LNCaP clone FGC (cell line): ENCODE measurements around the gene CAPS.
"Not testable (repeated sequence)": the region's sequence is repeated elsewhere in the genome, so short reads cannot be mapped to it uniquely, and the experiment has no call there.

Experiments used
- DNase-seq: peaks from one replicate; pipeline ENCODE4 v3.0.0-alpha.2; 2011; ENCODE audit warnings: low read depth
- H3K4me3 ChIP-seq: 2 replicates; pipeline ENCODE4 v1.5.1; 2011; ENCODE audit warnings: mild to moderate bottlenecking, low read depth, low read length, control low read depth
- TF ChIP-seq, protein P1 (sequence below): IDR thresholded peaks from 2 replicates; pipeline ENCODE4 v1.5.1; 2012; ENCODE audit warnings: mild to moderate bottlenecking; ENCODE audit not compliant: control insufficient read depth, insufficient read depth; ENCODE audit errors: extremely low read depth

The CAPS gene

DNA sequence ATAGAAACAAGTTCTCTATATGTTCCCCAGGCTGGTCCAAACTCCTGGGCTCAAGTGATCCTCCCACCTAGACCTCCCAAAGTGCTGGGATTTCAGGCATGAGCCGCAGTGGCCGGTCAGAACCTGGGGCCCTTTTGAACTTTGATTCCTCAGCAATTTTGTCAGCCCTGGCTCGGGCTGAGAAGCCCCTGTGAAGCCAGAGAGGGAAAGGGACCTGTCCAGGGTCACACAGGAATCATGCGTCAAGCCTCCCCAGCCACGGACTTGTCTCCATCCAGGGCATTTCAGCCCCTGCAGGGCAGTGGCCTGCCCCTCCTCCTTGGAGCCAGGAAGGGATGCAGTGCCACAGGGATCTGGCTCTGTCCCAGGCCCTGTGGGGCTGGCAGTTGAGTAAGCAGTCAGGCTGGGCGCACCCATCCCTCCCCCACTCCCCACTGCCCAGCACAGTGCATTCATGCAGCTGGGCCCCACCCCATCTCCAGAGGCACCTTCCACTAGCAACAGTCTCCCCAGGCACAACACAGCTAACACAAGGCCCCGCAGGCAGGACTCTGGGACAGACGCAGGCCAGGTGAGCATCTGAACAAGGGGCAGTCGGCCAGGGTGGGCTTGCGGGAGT, at the start of gene CAPS:
Gene CAPS, plus strand, starts transcription at position 516 of the 619 bp plus-strand sequence. CDS start 153 bp downstream, outside the sequence.
- TF ChIP-seq, protein P1, sequence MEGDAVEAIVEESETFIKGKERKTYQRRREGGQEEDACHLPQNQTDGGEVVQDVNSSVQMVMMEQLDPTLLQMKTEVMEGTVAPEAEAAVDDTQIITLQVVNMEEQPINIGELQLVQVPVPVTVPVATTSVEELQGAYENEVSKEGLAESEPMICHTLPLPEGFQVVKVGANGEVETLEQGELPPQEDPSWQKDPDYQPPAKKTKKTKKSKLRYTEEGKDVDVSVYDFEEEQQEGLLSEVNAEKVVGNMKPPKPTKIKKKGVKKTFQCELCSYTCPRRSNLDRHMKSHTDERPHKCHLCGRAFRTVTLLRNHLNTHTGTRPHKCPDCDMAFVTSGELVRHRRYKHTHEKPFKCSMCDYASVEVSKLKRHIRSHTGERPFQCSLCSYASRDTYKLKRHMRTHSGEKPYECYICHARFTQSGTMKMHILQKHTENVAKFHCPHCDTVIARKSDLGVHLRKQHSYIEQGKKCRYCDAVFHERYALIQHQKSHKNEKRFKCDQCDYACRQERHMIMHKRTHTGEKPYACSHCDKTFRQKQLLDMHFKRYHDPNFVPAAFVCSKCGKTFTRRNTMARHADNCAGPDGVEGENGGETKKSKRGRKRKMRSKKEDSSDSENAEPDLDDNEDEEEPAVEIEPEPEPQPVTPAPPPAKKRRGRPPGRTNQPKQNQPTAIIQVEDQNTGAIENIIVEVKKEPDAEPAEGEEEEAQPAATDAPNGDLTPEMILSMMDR = no peak
- DNase-seq = no peak
- H3K4me3 ChIP-seq = no peak within 1 kb of the TSS

DNA sequence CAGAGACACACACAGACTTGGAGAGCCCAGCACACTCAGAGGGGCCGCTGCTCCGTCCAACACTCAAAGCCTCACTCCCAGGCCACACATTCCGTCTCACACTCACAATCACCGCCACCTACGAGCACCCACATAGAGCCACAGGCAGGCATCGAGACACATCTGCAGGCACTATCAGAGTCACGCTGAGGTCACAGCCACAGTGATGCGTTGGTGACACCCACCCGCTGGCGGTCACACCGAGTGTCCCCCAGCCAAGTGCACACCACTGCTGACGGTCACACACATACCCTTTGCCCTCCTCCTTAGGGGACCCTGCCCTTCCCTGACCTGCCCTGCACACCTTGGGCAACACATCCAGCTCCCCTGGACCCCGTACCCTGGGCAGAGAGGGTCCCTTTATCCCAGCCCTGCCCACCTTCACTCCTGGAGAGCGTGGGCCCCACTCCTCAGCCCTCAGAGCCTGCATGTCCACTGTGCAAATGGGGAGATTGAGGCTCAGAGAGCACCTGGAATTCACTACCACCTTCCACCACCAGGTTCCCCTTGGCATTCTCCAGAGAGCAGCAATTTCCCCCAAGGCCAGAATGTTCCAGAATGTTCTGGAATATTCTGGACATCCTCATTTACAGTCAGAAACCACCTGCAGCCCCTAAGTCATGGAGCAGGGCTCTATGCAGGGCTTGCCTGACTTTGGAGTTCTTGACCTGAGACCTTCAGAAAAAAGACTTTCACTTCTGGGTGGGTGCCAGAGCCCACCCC, 49.1 kb upstream of the CAPS start:
- DNase-seq = no peak
- TF ChIP-seq, protein P1 = no peak

DNA sequence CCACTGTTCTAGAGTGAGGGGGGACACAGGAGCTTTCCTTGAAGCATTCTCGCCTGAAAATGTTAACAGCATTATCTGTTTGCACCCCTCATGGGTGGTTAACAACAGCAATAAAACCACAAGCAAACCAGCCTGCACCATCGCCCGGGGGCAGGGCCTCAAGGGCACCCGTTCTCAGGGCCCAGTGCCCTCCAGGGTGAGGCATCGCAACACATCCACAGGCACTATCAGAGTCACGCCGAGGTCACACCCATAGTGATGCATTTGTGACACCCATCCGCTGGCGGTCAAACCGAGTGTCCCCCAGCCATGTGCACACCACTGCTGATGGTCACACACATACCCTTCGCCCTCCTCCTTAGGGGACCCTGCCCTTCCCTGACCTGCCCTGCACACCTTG, 48.3 kb upstream of the CAPS start:
- no peak for DNase-seq
- H3K4me3 ChIP-seq = no peak overlapping the region
- TF ChIP-seq, protein P1 = no peak

More for the DNA sequence above, 49.1 kb upstream of the CAPS start:
- no peak overlapping the region for H3K4me3 ChIP-seq

DNA sequence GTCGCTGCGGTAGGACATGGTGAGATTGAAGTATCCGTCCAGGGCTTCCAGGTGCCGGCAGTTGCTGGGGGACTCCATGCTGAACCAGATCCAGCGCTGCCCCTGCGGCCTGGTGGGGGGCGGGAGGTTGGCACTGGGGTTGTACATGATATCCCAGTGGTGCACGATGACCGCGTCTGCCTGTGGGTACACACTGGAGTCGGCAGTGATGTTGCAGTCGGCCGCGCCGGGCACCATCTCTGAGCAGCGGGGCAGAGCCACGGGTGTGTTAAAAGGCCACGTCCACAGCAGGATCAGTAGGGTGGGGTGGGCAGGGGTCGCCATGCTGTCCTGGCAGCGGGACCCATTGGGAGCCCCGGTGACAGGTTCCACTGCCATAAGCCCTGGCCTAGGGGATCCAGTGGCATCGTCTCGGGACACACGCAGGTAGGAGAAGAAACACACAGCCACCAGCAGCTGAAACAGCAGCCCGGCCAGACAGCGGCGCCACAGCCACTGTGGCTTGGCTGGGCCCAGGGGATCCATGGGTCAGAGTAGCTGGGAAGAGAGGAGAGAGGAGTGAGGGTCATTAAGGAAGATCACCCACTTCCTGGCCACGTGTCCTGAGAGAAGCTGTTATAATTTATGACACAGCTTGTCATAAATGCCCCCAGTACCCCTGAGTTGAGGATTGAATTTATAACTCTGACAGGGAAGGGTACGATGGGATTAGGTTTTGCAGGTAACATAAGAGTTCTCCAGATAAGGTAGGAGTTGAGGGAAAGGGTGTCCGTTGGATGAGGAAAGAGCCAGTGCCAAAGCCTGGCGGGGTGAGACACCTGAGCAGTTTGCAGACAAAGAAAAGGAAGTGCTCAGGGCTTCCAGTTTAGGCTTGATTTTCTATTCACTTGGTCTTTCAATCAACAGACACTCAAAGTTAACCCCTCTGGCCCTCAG, 46.6 kb upstream of the CAPS start:
- DNase-seq = no peak
- TF ChIP-seq, protein P1 = no peak
- H3K4me3 ChIP-seq = no peak overlapping the region

DNA sequence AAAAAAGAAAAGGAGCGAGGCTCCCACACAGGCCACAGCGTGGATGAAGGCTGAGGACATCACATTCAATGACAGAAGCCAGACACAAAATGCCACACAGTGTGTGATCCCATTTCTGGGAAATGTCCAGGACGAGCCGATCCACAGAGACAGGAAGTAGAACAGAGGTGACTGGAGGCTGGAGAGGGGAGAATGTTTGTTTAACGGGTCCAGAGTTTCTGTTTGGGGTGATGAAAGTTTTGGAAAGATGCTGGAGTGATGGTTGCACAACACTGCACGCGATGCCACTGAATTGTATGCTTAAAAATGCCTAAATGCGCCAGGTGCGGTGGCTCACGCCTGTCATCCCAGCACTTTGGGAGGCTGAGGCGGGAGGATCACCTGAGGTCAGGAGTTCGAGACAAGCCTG, 43.1 kb upstream of the CAPS start:
- H3K4me3 ChIP-seq = no peak overlapping the region
- TF ChIP-seq, protein P1 = no peak
- no peak for DNase-seq

DNA sequence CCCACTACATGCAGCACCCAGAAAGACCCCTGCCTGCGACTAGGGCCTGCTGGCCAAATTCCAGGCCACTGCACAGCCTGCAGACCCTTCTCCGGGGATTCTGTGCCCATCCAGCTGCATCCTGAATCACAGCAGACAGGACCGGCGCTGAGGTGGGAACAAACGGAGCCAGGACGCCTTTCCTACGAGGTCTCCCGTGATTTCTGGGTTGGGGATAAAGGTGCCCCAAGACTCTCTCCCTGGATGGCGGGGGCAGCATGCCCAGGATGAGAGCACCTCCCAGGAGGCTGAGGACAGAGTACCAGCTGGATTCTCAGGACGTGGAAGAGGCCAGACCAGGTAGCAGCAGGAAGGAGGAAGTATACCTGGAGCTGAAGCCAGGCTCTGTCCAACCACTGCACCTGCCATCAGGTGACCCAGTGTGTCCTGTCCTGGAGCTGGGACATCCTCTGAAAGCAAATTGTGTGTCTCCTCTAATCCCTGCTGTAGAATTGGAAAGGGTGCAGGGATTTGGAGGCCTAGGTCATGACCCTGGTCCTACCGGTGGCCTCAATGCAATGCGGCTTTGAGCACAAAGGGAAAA, 40.3 kb upstream of the CAPS start:
- DNase-seq = no peak
- TF ChIP-seq, protein P1 = no peak
- H3K4me3 ChIP-seq = no peak overlapping the region

DNA sequence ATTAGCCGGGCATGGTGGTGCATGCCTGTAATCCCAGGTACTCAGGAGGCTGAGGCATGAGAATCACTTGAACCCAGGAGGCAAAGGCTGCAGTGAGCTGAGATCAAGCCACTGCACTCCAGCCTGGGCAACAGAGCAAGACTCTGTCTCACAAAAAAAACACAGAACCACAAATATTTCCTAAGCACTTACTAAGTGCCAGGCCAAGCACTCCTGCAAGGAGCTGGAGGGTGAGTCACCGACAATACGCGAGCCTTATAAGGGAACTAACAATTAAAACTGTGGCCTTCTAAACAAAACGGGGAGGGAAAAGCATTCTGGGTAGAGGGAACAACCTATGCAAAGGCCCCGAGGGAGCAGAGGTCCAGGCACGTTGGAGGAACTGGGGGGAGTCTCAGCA, 39.6 kb upstream of the CAPS start:
- DNase-seq, H3K4me3 ChIP-seq: not testable (repeated sequence)
